ENCODE results near the gene TRPM2. TPM values are rescaled to one million over a fixed set of nuclear protein-coding genes. Genes with fewer than 3 reads are reported as not detected.

TRPM2 gene
- total RNA-seq, 5 donors from 2014 or later (not counting 1 experiment from before 2014, with no cell fraction given) = 1.2 to 8.6 (median 3.6) TPM

DNA sequence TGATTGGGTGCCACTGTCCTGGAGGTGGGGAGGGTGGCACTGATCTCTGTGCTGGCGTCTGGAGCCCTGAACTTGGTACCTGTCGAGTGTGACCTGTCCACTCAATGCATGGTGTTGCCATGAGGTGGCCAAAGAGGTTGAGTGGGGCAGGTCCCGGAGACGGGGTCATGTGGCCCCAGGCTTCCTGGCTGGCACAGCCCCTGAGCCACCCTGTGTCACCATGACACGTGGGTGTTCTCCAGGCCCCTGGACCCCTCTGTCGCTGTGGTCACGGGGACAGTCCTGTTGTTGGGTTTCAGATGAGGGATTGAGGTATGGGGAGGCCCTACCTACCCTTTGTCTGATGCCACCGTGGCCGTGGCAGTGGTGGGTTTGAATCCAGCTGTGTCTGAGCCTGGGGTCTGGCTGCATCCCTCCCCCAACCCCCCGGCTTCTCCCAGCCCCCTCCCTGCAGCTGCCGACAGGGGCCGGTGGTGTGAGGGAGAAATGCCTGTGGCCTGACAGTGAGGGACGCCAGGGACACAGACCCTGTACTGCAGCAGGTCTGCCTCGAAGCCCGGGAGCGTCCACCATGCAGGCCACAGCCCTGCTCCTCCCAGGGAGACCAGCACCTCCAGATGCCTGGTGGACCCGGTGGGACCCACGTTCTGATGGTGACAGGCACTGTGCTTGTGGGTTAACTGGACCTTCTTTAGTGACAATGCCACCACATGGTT, 12.0 kb downstream of the TRPM2 start:
- Histone ChIP-seq H3K27ac (ENCODE audit: low read length) (no peak overlapping the region), H3K27me3 (replicated peaks in 1 of 2; ENCODE audit: control insufficient read depth in 2 of 2, extremely low read depth in 1 of 2, insufficient read depth in 2 of 2, low read length in 1 of 2) (peaks cover 0 to 13% of the 10 kb centered on the region in 2 experiments), H3K36me3 (ENCODE audit: control insufficient read depth in 2 of 2, extremely low read depth in 1 of 2, insufficient read depth in 1 of 2, low read length in 1 of 2) (peaks cover 0 to 4% of the 10 kb centered on the region in 2 donors), H3K4me3 (ENCODE audit: control insufficient read depth in 1 of 2, extremely low read depth in 1 of 2, low read length in 1 of 2) (no peak overlapping the region), H3K4me1 (ENCODE audit: control insufficient read depth in 1 of 2, extremely low read depth in 1 of 2, insufficient read depth in 2 of 2, low read length in 2 of 2) (no peaks in the 10 kb centered on the region), H3K9me3 (no peaks in the 10 kb centered on the region)
- no peak overlapping the region for H3K27ac Mint-ChIP-seq
- ChIA-PET POLR2A (no interaction called here), CTCF (no interaction called here)
- DNase-seq (no peak), ATAC-seq (replicated peaks in 1 of 4) (no peak)
- H3K4me1 Mint-ChIP-seq = peaks cover 2 to 6% (median 4%) of the 10 kb centered on the region in 3 donors
- H3K27me3 Mint-ChIP-seq = no peaks in the 10 kb centered on the region
- WGBS (ENCODE audit: insufficient coverage) = 92% methylated on average over 12 of the region's 18 CpGs
- H3K4me3 Mint-ChIP-seq = no peak overlapping the region
- peaks cover 4% of the 10 kb centered on the region for H3K36me3 Mint-ChIP-seq
- H3K9me3 Mint-ChIP-seq = peaks cover 0 to 9% (median 0%) of the 10 kb centered on the region in 3 donors

DNA sequence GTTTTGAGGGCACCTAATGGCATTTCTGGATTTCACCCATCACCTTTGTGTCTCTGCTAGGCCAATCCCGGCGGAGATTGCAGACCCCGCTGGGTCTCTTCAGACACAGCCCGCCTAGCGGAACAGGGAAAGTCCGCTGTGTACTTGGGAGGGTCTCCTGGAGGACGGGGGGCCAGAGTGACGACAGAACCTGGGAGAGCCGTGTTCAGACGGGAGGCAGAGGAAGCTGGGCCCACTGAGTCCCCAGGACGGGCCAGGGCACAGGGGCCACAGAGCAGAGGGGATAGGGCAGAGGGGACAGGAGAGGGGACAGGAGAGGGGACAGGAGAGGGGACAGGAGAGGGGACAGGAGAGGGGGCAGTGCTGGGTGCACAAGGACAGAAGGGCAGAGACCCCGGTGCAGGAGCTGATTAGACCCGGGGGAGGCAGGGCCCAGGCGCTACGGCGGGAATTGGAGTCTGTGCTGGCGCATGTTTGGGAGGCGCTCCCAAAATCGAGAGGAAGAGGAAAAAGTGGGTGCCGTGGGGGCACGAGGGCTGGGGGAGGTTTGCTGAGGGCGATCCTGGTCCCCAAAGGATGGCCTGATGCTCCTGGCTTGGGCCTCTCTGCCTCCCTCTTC, 12.7 kb downstream of the TRPM2 start:
- Histone ChIP-seq H3K4me1 (ENCODE audit: control insufficient read depth in 1 of 2, extremely low read depth in 1 of 2, insufficient read depth in 2 of 2, low read length in 2 of 2) (no peaks in the 10 kb centered on the region), H3K9me3 (no peaks in the 10 kb centered on the region), H3K36me3 (ENCODE audit: control insufficient read depth in 2 of 2, extremely low read depth in 1 of 2, insufficient read depth in 1 of 2, low read length in 1 of 2) (peaks cover 0 to 4% of the 10 kb centered on the region in 2 donors), H3K27ac (ENCODE audit: low read length) (no peak overlapping the region), H3K4me3 (ENCODE audit: control insufficient read depth in 1 of 2, extremely low read depth in 1 of 2, low read length in 1 of 2) (no peak overlapping the region), H3K27me3 (replicated peaks in 1 of 2; ENCODE audit: control insufficient read depth in 2 of 2, extremely low read depth in 1 of 2, insufficient read depth in 2 of 2, low read length in 1 of 2) (peaks cover 0 to 13% of the 10 kb centered on the region in 2 experiments)
- H3K27me3 Mint-ChIP-seq = no peaks in the 10 kb centered on the region
- peaks cover 4% of the 10 kb centered on the region for H3K36me3 Mint-ChIP-seq
- DNase-seq (no peak), ATAC-seq (replicated peaks in 1 of 4) (no peak)
- peaks cover 0 to 2% (median under 1%) of the 10 kb centered on the region in 3 donors for H3K4me1 Mint-ChIP-seq
- peaks cover 0 to 9% (median 0%) of the 10 kb centered on the region in 3 donors for H3K9me3 Mint-ChIP-seq
- POLR2A ChIA-PET = no interaction called here
- 92% methylated on average over 18 of the region's 22 CpGs for WGBS (ENCODE audit: insufficient coverage)
- H3K27ac Mint-ChIP-seq = no peak overlapping the region
- CTCF ChIA-PET = interaction anchor here in 1 of 2 donors (0.5 kb wide), 1 partner anchor 584 kb away, joined by 3 read pairs; no protein-coding TSS in a partner anchor
- no peak overlapping the region for H3K4me3 Mint-ChIP-seq

DNA sequence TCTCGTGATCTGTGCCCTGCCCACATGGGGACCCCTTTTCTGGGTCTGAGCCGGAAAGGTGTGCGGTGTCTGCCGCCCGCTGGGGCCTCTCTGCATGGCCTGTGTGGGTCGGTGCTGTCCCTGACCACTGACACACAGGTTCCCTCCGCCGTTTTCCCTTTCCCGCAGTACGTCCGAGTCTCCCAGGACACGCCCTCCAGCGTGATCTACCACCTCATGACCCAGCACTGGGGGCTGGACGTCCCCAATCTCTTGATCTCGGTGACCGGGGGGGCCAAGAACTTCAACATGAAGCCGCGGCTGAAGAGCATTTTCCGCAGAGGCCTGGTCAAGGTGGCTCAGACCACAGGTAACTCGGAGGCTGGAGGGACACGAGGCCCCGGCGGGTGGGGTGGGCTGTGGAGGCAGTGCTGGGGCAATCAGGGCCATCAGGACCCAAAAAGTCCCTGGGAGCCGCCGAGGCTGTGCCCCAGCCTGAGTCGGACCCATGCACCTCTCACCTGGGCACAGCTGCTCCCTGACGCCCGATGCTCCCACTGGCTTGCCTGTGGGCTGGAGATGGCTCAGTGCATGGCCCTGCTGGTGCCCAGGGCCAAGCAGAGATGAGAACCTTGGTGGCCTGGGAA, 13.3 kb downstream of the TRPM2 start:
- H3K36me3 ChIP-seq (ENCODE audit: control insufficient read depth in 2 of 2, extremely low read depth in 1 of 2, insufficient read depth in 1 of 2, low read length in 1 of 2) = peaks cover 0 to 4% of the 10 kb centered on the region in 2 donors
- 96% methylated on average over 28 of the region's 28 CpGs for WGBS (ENCODE audit: insufficient coverage)
- Mint-ChIP-seq H3K4me3 (no peak overlapping the region), H3K27me3 (no peaks in the 10 kb centered on the region), H3K36me3 (peaks cover 4% of the 10 kb centered on the region), H3K4me1 (peaks cover 0 to 2% (median 0%) of the 10 kb centered on the region in 3 donors), H3K27ac (no peak overlapping the region), H3K9me3 (peaks cover 0 to 9% (median 0%) of the 10 kb centered on the region in 3 donors)
- no peaks in the 10 kb centered on the region for H3K9me3 ChIP-seq
- ATAC-seq (replicated peaks in 1 of 4) (no peak), DNase-seq (no peak)
- H3K4me1 ChIP-seq (ENCODE audit: control insufficient read depth in 1 of 2, extremely low read depth in 1 of 2, insufficient read depth in 2 of 2, low read length in 2 of 2) = no peaks in the 10 kb centered on the region
- no peak overlapping the region for H3K4me3 ChIP-seq (ENCODE audit: control insufficient read depth in 1 of 2, extremely low read depth in 1 of 2, low read length in 1 of 2)
- H3K27me3 ChIP-seq (replicated peaks in 1 of 2; ENCODE audit: control insufficient read depth in 2 of 2, extremely low read depth in 1 of 2, insufficient read depth in 2 of 2, low read length in 1 of 2) = peaks cover 0 to 13% of the 10 kb centered on the region in 2 experiments
- ChIA-PET POLR2A (no interaction called here), CTCF (interaction anchor here in 1 of 2 donors (0.5 kb wide), 1 partner anchor 583 kb away, joined by 3 read pairs; no protein-coding TSS in a partner anchor)
- no peak overlapping the region for H3K27ac ChIP-seq (ENCODE audit: low read length)

DNA sequence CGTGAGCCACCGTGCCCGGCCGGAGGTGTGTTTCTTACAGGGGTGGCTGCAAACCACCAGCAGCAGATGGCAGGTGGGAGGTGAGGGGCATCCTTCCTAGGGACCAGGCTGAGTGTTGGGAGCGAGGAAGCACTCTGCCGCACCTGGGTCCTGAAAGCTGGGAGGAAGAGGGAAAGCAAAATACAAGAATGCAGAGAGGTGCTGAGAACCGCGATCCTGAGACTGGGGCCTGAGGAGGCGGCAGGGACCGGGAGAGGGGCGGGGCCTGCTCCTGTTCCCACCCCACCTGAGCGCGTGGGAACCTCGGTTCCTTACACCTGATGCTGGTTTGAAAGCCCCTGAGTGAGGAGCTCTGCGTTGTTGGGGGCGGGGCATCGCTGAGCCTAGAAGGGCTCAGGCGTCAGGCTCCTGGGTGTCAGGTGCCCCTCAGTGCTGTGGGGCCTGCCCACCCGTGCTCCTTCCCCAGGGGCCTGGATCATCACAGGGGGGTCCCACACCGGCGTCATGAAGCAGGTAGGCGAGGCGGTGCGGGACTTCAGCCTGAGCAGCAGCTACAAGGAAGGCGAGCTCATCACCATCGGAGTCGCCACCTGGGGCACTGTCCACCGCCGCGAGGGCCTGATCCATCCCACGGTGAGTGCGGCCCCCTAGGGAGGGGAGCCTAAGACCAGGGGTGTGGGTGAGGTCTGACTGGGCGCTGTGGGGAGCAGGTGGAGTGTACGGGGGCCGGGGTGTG, 15.5 kb downstream of the TRPM2 start:
- ChIA-PET CTCF (no interaction called here), POLR2A (no interaction called here)
- Histone ChIP-seq H3K27me3 (replicated peaks in 1 of 2; ENCODE audit: control insufficient read depth in 2 of 2, extremely low read depth in 1 of 2, insufficient read depth in 2 of 2, low read length in 1 of 2) (peaks cover 0 to 6% of the 10 kb centered on the region in 2 experiments), H3K27ac (ENCODE audit: low read length) (no peak overlapping the region), H3K4me1 (ENCODE audit: control insufficient read depth in 1 of 2, extremely low read depth in 1 of 2, insufficient read depth in 2 of 2, low read length in 2 of 2) (peaks cover 0 to 6% of the 10 kb centered on the region in 2 experiments), H3K9me3 (no peaks in the 10 kb centered on the region), H3K4me3 (ENCODE audit: control insufficient read depth in 1 of 2, extremely low read depth in 1 of 2, low read length in 1 of 2) (no peak overlapping the region), H3K36me3 (ENCODE audit: control insufficient read depth in 2 of 2, extremely low read depth in 1 of 2, insufficient read depth in 1 of 2, low read length in 1 of 2) (peaks cover 0 to 4% of the 10 kb centered on the region in 2 donors)
- H3K9me3 Mint-ChIP-seq = no peaks in the 10 kb centered on the region
- H3K36me3 Mint-ChIP-seq = no peaks in the 10 kb centered on the region
- H3K4me3 Mint-ChIP-seq = no peak overlapping the region
- DNase-seq (peak in 2 of 35 experiments; percentile 6 to 17), ATAC-seq (replicated peaks in 1 of 4) (no peak)
- H3K27ac Mint-ChIP-seq = no peak overlapping the region
- H3K4me1 Mint-ChIP-seq = peaks cover 0 to 6% (median 4%) of the 10 kb centered on the region in 3 donors
- WGBS (ENCODE audit: insufficient coverage) = 91% methylated on average over 25 of the region's 35 CpGs
- H3K27me3 Mint-ChIP-seq = no peaks in the 10 kb centered on the region

DNA sequence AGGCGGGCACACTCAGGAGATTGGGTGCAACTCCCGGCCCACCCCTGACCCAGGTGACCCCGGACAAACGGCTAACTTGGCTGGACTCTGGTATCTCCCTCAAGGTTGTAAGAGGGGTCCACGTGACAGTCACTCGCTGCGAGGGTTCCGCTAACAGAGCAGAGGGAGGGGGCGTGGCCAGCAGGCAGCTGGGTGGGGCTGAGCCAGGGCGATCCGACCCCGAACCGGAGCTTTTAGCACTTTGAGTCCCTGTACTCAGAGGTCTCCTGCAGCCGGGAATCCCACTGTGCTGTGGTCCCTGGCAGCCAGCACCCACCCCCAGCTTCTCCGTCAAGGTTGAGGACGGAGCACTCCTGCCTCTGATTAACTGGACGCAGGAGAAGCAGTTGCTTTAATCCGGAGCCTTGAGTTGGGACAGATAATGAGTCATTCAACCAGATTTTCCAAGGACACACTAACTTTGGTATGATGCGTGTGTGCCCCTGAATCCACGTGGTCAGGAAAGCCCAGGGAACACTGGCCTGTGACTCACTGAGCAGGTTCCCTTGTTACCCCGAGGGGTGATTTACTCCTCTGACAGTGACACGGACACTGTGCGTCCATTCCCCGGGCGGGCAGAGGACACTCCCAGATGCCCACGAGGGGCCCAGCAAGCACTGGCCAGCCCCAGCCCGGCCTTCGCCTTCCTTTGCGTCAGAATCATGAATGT, 16.8 kb downstream of the TRPM2 start:
- Histone ChIP-seq H3K9me3 (no peaks in the 10 kb centered on the region), H3K36me3 (ENCODE audit: control insufficient read depth in 2 of 2, extremely low read depth in 1 of 2, insufficient read depth in 1 of 2, low read length in 1 of 2) (peaks cover 0 to 4% of the 10 kb centered on the region in 2 donors), H3K27ac (ENCODE audit: low read length) (no peak overlapping the region), H3K4me1 (ENCODE audit: control insufficient read depth in 1 of 2, extremely low read depth in 1 of 2, insufficient read depth in 2 of 2, low read length in 2 of 2) (peaks cover 5 to 18% of the 10 kb centered on the region in 2 experiments), H3K27me3 (replicated peaks in 1 of 2; ENCODE audit: control insufficient read depth in 2 of 2, extremely low read depth in 1 of 2, insufficient read depth in 2 of 2, low read length in 1 of 2) (peaks cover 0 to 8% of the 10 kb centered on the region in 2 experiments), H3K4me3 (ENCODE audit: control insufficient read depth in 1 of 2, extremely low read depth in 1 of 2, low read length in 1 of 2) (no peak overlapping the region)
- WGBS (ENCODE audit: insufficient coverage) = 91% methylated on average over 29 of the region's 29 CpGs
- DNase-seq (peak in 1 of 35 experiments; percentile 20), ATAC-seq (replicated peaks in 1 of 4) (no peak)
- ChIA-PET POLR2A (no interaction called here), CTCF (no interaction called here)
- no peaks in the 10 kb centered on the region for H3K9me3 Mint-ChIP-seq
- H3K4me1 Mint-ChIP-seq = peaks cover 6 to 17% (median 14%) of the 10 kb centered on the region in 3 donors
- no peak overlapping the region for H3K4me3 Mint-ChIP-seq
- no peaks in the 10 kb centered on the region for H3K27me3 Mint-ChIP-seq
- no peak overlapping the region for H3K27ac Mint-ChIP-seq
- no peaks in the 10 kb centered on the region for H3K36me3 Mint-ChIP-seq
